Activated T-cell treated with anti-CD3 and anti-CD28 coated beads, Interleukin-2, amount 50 U/mL, for 24 hours (primary cell): Measurements from ENCODE around the gene IL31RA.
A peak's percentile ranks its signal among the peaks of the same experiment; 100 is the strongest.

ENCODE experiments used
- DNase-seq: peaks from one replicate; pipeline ENCODE4 v3.0.0-alpha.2; 2020
- H3K27ac Mint-ChIP-seq: 2 replicates; pipeline ENCODE4 v1.8.0; 2020; ENCODE audit warnings: mild to moderate bottlenecking, mixed read lengths
- H3K27me3 Mint-ChIP-seq: 2 replicates; pipeline ENCODE4 v1.8.0; 2020; ENCODE audit warnings: mixed read lengths
- H3K36me3 Mint-ChIP-seq: 2 replicates; pipeline ENCODE4 v1.8.0; 2020; ENCODE audit warnings: low read depth, mixed read lengths
- H3K4me1 Mint-ChIP-seq: 2 replicates; pipeline ENCODE4 v1.8.0; 2020; ENCODE audit warnings: low read depth, mixed read lengths
- H3K4me3 Mint-ChIP-seq: 2 replicates; pipeline ENCODE4 v1.8.0; 2020; ENCODE audit warnings: mild to moderate bottlenecking, moderate library complexity, mixed read lengths
- H3K9me3 Mint-ChIP-seq: 2 replicates; pipeline ENCODE4 v1.8.0; 2020; ENCODE audit warnings: mixed read lengths

Gene IL31RA

DNA sequence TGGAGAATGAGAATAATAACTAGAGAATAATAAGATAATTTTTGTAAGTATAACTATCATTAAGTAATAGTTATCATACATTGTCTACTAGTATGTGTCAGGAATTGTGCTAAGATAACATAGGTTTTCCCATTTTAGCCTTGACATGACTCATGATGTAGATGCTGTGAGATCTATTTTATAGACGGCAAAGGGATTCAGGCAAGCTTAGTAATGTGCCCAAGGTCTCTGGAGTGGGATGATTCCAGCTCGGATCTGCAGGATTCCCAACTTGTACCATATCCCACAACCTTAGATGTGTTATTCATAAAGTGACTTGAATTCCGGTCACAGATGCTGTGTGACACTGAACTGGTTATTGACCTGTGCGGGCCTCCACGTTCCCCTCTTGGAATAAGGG is 51.5 kb downstream of the IL31RA start:
- Mint-ChIP-seq H3K9me3 (no peaks in the 10 kb centered on the region), H3K4me3 (peak overlapping the region; percentile 4), H3K36me3 (no peaks in the 10 kb centered on the region), H3K4me1 (peaks cover 43% of the 10 kb centered on the region), H3K27ac (peak overlapping the region; percentile 28), H3K27me3 (peaks cover 18% of the 10 kb centered on the region)
- no peak for DNase-seq

- peak overlapping the region; percentile 28 for H3K27ac Mint-ChIP-seq
- peak; percentile 76 for DNase-seq
- peaks cover 39% of the 10 kb centered on the region for H3K4me1 Mint-ChIP-seq
- peaks cover 15% of the 10 kb centered on the region for H3K27me3 Mint-ChIP-seq
- peak overlapping the region; percentile 4 for H3K4me3 Mint-ChIP-seq
- no peaks in the 10 kb centered on the region for H3K36me3 Mint-ChIP-seq
- H3K9me3 Mint-ChIP-seq = no peaks in the 10 kb centered on the region
These were observed 52.1 kb downstream of the IL31RA start for GRCh38 chr5:55903121-55903701.

DNA sequence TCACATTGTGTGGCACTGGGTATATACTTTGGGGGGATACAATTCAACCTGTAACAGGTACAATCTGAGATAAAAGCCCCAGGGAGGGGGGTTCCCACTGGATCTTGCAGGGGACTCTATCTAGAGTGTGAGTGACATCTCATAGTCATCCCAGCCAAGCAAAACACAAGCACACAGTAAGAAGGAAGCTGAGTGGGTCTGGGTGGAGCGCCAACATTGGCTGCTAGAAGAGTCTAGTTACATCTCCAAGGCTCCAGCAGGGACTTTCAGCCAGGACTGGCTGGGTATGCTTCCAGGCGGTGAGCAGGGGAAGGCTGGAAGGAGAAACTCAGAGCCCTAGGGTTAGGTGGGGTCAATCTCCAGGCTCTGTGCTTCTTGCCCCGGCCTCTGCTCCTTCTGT is 53.0 kb downstream of the IL31RA start:
- peaks cover 37% of the 10 kb centered on the region for H3K4me1 Mint-ChIP-seq
- H3K36me3 Mint-ChIP-seq = no peaks in the 10 kb centered on the region
- no peak for DNase-seq
- H3K27me3 Mint-ChIP-seq = peaks cover 13% of the 10 kb centered on the region
- H3K9me3 Mint-ChIP-seq = no peaks in the 10 kb centered on the region
- no peak overlapping the region for H3K4me3 Mint-ChIP-seq
- H3K27ac Mint-ChIP-seq = no peak overlapping the region

- Mint-ChIP-seq H3K27ac (no peak overlapping the region), H3K4me3 (no peak overlapping the region), H3K4me1 (peaks cover 26% of the 10 kb centered on the region), H3K9me3 (no peaks in the 10 kb centered on the region), H3K27me3 (peaks cover 9% of the 10 kb centered on the region), H3K36me3 (no peaks in the 10 kb centered on the region)
- no peak for DNase-seq
These were observed 54.1 kb downstream of the IL31RA start for GRCh38 chr5:55905251-55905650.

DNA sequence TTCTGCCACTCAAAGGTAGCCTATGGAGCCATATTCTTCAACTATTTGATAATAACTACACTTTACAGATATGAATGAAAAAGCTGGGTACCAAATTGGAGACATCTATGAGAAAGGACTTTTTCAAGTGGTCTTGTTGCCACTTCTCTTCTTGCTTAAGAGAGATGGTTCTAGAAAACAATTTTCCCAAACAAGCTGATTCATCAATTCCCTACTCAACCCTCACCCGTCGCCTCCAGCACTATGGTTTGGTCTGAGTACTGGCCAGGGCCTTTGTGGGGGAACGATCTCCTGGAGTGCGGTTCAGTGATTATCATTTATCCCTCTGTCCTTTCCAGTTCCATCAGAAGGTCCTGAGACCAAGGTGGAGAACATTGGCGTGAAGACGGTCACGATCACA is 56.8 kb downstream of the IL31RA start:
- H3K4me3 Mint-ChIP-seq = no peak overlapping the region
- H3K27ac Mint-ChIP-seq = no peak overlapping the region

DNA sequence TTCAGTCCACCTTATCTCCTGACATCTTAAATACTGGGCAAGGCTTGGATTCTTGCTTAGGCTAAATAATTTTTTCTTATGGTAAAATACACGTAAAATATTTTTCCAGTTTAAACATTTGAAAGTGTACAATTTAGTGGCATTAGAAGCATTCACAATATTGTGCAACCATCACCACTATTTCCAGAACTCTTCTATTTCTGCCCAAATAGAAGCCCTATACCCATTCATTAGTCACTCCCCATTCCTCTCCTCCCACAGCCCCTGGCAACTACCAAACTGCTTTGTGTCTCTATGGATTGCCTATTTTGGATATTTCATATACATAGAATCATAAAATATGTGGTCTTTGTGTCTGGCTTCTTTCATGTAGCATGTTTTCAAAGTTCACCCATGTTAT is 57.6 kb downstream of the IL31RA start:
- peaks cover 13% of the 10 kb centered on the region for H3K4me1 Mint-ChIP-seq
- H3K9me3 Mint-ChIP-seq = no peaks in the 10 kb centered on the region
- no peaks in the 10 kb centered on the region for H3K36me3 Mint-ChIP-seq
- peaks cover 6% of the 10 kb centered on the region for H3K27me3 Mint-ChIP-seq
- no peak overlapping the region for H3K27ac Mint-ChIP-seq
- DNase-seq = no peak
- no peak overlapping the region for H3K4me3 Mint-ChIP-seq

More for the DNA sequence above, 56.8 kb downstream of the IL31RA start:
- no peak for DNase-seq
- Mint-ChIP-seq H3K4me1 (peaks cover 22% of the 10 kb centered on the region), H3K27me3 (peaks cover 6% of the 10 kb centered on the region), H3K9me3 (no peaks in the 10 kb centered on the region), H3K36me3 (no peaks in the 10 kb centered on the region)

- Mint-ChIP-seq H3K27me3 (no peaks in the 10 kb centered on the region), H3K27ac (no peak overlapping the region), H3K36me3 (no peaks in the 10 kb centered on the region), H3K4me1 (peaks cover 9% of the 10 kb centered on the region), H3K4me3 (no peak overlapping the region), H3K9me3 (no peaks in the 10 kb centered on the region)
- no peak for DNase-seq
These were observed 60.9 kb downstream of the IL31RA start for GRCh38 chr5:55911784-55912653.

GRCh38 chr5:55913466-55914413 is 62.6 kb downstream of the IL31RA start:
- DNase-seq = no peak
- H3K4me1 Mint-ChIP-seq = peaks cover 15% of the 10 kb centered on the region
- no peaks in the 10 kb centered on the region for H3K27me3 Mint-ChIP-seq
- H3K4me3 Mint-ChIP-seq = no peak overlapping the region
- H3K36me3 Mint-ChIP-seq = no peaks in the 10 kb centered on the region
- H3K9me3 Mint-ChIP-seq = no peaks in the 10 kb centered on the region
- no peak overlapping the region for H3K27ac Mint-ChIP-seq

GRCh38 chr5:55914971-55915370 is 63.8 kb downstream of the IL31RA start:
- H3K9me3 Mint-ChIP-seq = no peaks in the 10 kb centered on the region
- peaks cover 23% of the 10 kb centered on the region for H3K4me1 Mint-ChIP-seq
- H3K27ac Mint-ChIP-seq = no peak overlapping the region
- H3K4me3 Mint-ChIP-seq = no peak overlapping the region
- no peaks in the 10 kb centered on the region for H3K36me3 Mint-ChIP-seq
- H3K27me3 Mint-ChIP-seq = no peaks in the 10 kb centered on the region
- no peak for DNase-seq

- H3K36me3 Mint-ChIP-seq = no peaks in the 10 kb centered on the region
- no peak overlapping the region for H3K4me3 Mint-ChIP-seq
- no peaks in the 10 kb centered on the region for H3K9me3 Mint-ChIP-seq
- no peak overlapping the region for H3K27ac Mint-ChIP-seq
- H3K27me3 Mint-ChIP-seq = no peaks in the 10 kb centered on the region
- peaks cover 25% of the 10 kb centered on the region for H3K4me1 Mint-ChIP-seq
- no peak for DNase-seq
These were observed 64.6 kb downstream of the IL31RA start for GRCh38 chr5:55915783-55916182.

DNA sequence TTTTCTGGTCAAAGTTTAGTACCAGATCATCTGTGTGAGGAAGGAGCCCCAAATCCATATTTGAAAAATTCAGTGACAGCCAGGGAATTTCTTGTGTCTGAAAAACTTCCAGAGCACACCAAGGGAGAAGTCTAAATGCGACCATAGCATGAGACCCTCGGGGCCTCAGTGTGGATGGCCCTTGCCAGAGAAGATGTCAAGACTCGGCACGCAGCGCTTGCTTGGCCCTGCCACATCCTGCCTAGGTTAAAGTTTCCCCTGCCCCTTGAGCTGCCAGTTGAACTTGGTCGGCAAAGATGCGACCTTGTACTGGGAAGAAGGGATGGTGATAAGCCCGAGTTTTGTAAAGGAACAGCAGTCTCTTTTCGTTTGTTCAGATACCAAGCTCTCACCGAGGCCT is 65.8 kb downstream of the IL31RA start:
- Mint-ChIP-seq H3K9me3 (no peaks in the 10 kb centered on the region), H3K4me1 (peaks cover 20% of the 10 kb centered on the region), H3K36me3 (no peaks in the 10 kb centered on the region), H3K27me3 (no peaks in the 10 kb centered on the region), H3K4me3 (no peak overlapping the region), H3K27ac (no peak overlapping the region)
- DNase-seq = no peak

DNA sequence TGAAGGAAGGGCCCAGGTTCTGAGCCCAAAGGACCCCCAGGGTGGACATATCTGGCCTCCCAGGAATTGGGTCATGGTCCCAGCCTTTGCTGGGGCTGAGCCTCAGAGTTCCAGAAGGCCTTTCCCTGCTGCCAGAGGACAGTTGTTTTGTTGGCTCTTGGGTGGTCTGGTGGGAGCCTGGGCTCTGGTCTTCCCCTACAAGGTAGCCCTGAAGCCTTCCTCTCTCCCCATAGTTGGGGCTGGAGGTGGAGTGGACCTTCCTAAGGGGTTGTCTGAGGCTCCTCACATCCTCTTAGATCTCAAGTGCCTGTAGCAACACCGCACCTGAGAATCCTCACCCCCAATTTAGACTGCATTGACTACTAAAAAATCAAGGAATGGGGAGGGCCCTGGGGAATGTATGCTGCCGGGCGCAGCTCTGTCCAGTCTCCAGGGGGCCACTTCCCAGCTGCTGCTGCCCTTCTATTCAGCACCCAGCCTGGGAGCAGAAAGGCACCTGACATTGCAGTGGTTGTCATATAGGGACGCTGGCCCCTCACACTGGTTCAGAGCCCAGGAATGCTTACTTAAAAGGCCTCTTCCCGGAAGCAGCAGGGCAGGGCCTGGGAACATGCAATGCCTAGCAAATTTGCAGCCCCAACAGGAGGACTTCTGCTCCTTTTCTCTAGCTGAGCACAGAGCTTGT is 66.4 kb downstream of the IL31RA start:
- Mint-ChIP-seq H3K27me3 (no peaks in the 10 kb centered on the region), H3K4me1 (peaks cover 17% of the 10 kb centered on the region), H3K27ac (no peak overlapping the region), H3K4me3 (no peak overlapping the region), H3K9me3 (no peaks in the 10 kb centered on the region), H3K36me3 (no peaks in the 10 kb centered on the region)
- DNase-seq = no peak

- DNase-seq = no peak
- no peak overlapping the region for H3K4me3 Mint-ChIP-seq
- no peaks in the 10 kb centered on the region for H3K27me3 Mint-ChIP-seq
- no peaks in the 10 kb centered on the region for H3K36me3 Mint-ChIP-seq
- H3K9me3 Mint-ChIP-seq = no peaks in the 10 kb centered on the region
- H3K4me1 Mint-ChIP-seq = peaks cover 24% of the 10 kb centered on the region
- H3K27ac Mint-ChIP-seq = no peak overlapping the region
These were observed 67.2 kb downstream of the IL31RA start for GRCh38 chr5:55918087-55919035.
